Activated CD4-positive, alpha-beta memory T cell treated with anti-CD3 and anti-CD28 coated beads, Interleukin-2, amount 10 ng/mL, durations not matched to agents 7 days and 5 days (primary cell): ENCODE results near the gene RCOR2. TPM values are rescaled to one million over a fixed set of nuclear protein-coding genes. Genes with fewer than 3 reads are reported as not detected.

Source experiments
- CTCF ChIA-PET: fragments of 350-600 bp; sonication (Branson Sonifier 250); formaldehyde crosslinking; loops from one replicate; lab custom pipeline; 2021; ENCODE audit warnings: antibody characterized with exemption, inconsistent platforms; lab: Charles Lee
- POLR2A ChIA-PET: fragments of 350-600 bp; sonication (Branson Sonifier 250); formaldehyde crosslinking; loops from one replicate; lab custom pipeline; 2021; ENCODE audit warnings: antibody characterized with exemption; lab: Charles Lee
- DNase-seq: peaks from one replicate; pipeline ENCODE4 v3.0.0-alpha.2; 2020
- H3K27ac Mint-ChIP-seq: one replicate; pipeline ENCODE4 v1.8.0; 2021; ENCODE audit warnings: mild to moderate bottlenecking, mixed read lengths
- H3K27me3 Mint-ChIP-seq: one replicate; pipeline ENCODE4 v1.8.0; 2021; ENCODE audit warnings: mixed read lengths
- H3K36me3 Mint-ChIP-seq: one replicate; pipeline ENCODE4 v1.8.0; 2021; ENCODE audit warnings: low read depth, mixed read lengths
- H3K4me1 Mint-ChIP-seq: one replicate; pipeline ENCODE4 v1.8.0; 2021; ENCODE audit warnings: mixed read lengths
- H3K4me3 Mint-ChIP-seq: one replicate; pipeline ENCODE4 v1.8.0; 2021; ENCODE audit warnings: mild to moderate bottlenecking, mixed read lengths
- H3K9me3 Mint-ChIP-seq: one replicate; pipeline ENCODE4 v1.8.0; 2021; ENCODE audit warnings: mixed read lengths
- total RNA-seq, 2 experiments: library from RNA; stranded (reverse); gene quantifications; one replicate each; pipeline ENCODE4 v1.2.3, GENCODE V29; 2021

RCOR2 gene
- total RNA-seq, 2 experiments from 2014 or later, result not detected

DNA sequence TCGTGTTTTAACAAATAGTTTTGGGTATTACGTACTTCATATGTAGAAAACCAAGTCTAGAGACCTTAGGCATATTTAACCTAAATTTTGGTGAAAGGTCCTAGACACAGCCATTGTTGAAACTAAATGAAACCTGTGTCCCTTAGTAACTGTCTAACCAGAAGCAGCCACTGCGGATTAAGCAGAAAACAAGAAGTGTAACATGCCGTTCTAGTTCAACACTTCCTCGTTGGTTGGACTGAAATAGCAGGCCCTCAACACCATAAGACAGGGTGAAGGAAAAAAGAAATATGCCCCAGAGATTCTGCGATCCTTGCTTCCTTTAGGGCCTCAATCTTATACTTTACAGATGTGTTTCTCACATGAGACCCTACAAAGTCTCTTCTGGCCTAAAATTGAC, 23.8 kb upstream of the RCOR2 start:
- POLR2A ChIA-PET, result no interaction called here

DNA sequence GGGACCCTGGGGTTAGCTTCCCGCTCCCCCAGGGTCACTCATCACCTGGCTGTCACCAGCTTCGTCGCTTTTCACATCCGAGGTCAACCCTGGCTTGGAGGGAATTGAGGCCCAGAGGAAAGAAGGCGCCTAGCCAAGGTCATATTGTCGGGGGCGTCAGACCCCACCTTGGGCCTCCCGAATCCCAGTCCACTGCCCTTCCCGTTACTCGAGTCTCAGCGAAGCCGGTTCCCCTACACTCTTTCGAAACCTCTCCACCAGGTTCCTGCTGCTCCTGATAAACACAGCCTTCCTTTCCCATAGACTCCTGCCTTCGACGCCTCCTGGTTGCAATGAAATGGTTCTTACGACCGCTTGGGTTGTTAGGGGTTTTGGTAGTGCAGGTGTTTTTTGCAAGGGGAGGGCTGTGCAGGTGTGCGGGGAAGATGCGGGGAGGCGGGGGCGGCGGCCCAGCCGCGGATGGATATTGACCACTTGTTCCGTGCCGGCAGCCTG, 22.5 kb upstream of the RCOR2 start:
- H3K4me1 Mint-ChIP-seq, result peaks cover 34% of the 10 kb centered on the region
- peak overlapping the region; percentile 64 for H3K27ac Mint-ChIP-seq
- no peaks in the 10 kb centered on the region for H3K9me3 Mint-ChIP-seq
- ChIA-PET CTCF (interaction anchor here (3.8 kb wide), 1 partner anchor 103 kb away, joined by 22 read pairs; no protein-coding TSS in a partner anchor), POLR2A (interaction anchor here (0.7 to 1.6 kb wide), 5 partner anchors 17 to 102 kb away, joined by 3 to 6 read pairs (median 3); partner anchors contain the start of genes COX8A and MARK2)
- H3K27me3 Mint-ChIP-seq, result no peaks in the 10 kb centered on the region
- H3K36me3 Mint-ChIP-seq, result peaks cover 3% of the 10 kb centered on the region
- no peak for DNase-seq
- H3K4me3 Mint-ChIP-seq, result peak overlapping the region; percentile 81

More for the DNA sequence above, 23.8 kb upstream of the RCOR2 start:
- no peak for DNase-seq
- Mint-ChIP-seq H3K27me3 (no peaks in the 10 kb centered on the region), H3K4me1 (peaks cover 34% of the 10 kb centered on the region), H3K4me3 (peak overlapping the region; percentile 81), H3K9me3 (no peaks in the 10 kb centered on the region), H3K36me3 (peaks cover 3% of the 10 kb centered on the region), H3K27ac (no peak overlapping the region)
- CTCF ChIA-PET, result no interaction called here

GRCh38 chr11:63938479-63939396, 21.8 kb upstream of the RCOR2 start, which contains the start of gene NAA40:
Gene NAA40, plus strand, starts transcription at chr11:63939002. Its CDS starts 95 bp downstream, at chr11:63939097.
- CTCF ChIA-PET, result interaction anchor here (1.9 to 3.8 kb wide), 2 partner anchors 100 to 102 kb away, joined by 4 to 22 read pairs; partner anchors contain the start of gene MARK2
- H3K27ac Mint-ChIP-seq, result peak within 1 kb of the TSS; percentile 64

DNA sequence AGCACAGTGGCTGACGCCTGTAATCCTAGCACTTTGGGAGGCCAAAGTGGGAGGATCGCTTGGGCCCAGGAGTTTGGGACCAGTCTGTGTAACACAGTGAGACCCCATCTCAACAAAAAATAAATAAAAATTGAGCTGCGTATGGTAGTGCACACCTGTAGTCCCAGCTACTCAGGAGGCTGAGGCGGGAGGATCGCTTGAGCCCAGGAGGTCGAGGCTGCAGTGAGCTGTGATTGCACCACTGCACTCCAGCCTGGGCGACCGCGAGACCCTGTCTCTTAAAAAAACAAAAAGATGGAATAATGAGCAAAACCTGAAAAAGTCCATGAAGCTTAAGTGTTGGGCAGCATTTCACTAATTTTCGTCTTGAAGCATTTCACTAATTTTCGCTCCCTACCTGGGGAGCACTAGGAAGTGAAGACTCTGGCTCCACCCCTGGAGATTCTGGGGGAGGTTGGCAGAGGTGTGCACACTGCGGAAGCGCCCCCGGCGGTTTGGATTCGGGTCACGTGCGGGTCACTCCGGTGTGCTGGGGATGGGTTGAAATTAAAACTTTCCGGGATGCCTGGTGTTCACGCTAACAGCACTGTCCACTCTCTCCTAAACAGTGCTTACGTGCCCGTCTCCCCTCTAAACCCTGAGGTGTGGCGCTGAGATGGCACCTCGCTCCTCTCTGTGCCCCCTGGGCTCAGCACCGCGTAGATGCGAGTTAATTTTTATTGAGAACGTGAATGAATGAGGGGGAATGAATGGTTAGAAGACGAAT, 20.9 kb upstream of the RCOR2 start:
- POLR2A ChIA-PET, result interaction anchor here (0.9 to 1.6 kb wide), 5 partner anchors 15 to 100 kb away, joined by 3 to 6 read pairs (median 3); partner anchors contain the start of gene MARK2
- no peaks in the 10 kb centered on the region for H3K27me3 Mint-ChIP-seq
- peaks cover 27% of the 10 kb centered on the region for H3K4me1 Mint-ChIP-seq
- DNase-seq, result peak; percentile 30
- H3K9me3 Mint-ChIP-seq, result no peaks in the 10 kb centered on the region
- no peaks in the 10 kb centered on the region for H3K36me3 Mint-ChIP-seq
- H3K4me3 Mint-ChIP-seq, result peak overlapping the region; percentile 81
- H3K27ac Mint-ChIP-seq, result peak overlapping the region; percentile 44
- CTCF ChIA-PET, result interaction anchor here (1.9 to 3.8 kb wide), 2 partner anchors 99 to 101 kb away, joined by 4 to 22 read pairs; partner anchors contain the start of gene MARK2

More at GRCh38 chr11:63938479-63939396, 21.8 kb upstream of the RCOR2 start, which contains the start of gene NAA40:
- POLR2A ChIA-PET, result interaction anchor here (0.7 to 1.6 kb wide), 7 partner anchors 16 to 101 kb away, joined by 3 to 6 read pairs (median 3); partner anchors contain the start of genes COX8A and MARK2
- Mint-ChIP-seq H3K4me3 (peak within 1 kb of the TSS; percentile 81), H3K36me3 (no peaks in the 10 kb centered on the region), H3K9me3 (no peaks in the 10 kb centered on the region), H3K4me1 (peaks cover 32% of the 10 kb centered on the region), H3K27me3 (no peaks in the 10 kb centered on the region)
- peak; percentile 94 for DNase-seq

DNA sequence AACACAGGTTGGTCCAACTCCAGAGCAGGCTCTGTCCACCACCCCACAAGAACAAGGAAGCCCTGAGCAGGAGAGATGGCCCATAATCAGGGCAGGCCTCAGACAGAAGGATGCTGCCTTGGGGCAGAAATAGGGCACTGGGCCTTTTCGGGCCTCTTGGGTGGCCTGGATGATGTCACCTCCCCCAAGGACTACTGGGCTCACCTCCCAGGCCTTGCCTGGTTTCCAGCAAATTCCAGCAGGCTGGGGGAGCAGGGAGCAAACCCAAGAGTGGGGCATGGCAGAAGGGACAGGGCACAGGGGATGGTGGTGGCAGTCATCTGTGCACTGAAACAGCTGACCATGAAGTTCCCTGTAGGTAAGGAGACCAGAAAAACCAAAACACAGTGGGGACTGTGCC, 16.5 kb upstream of the RCOR2 start:
- no peak for DNase-seq
- ChIA-PET CTCF (no interaction called here), POLR2A (no interaction called here)
- Mint-ChIP-seq H3K27ac (no peak overlapping the region), H3K4me1 (peaks cover 11% of the 10 kb centered on the region), H3K9me3 (no peaks in the 10 kb centered on the region), H3K27me3 (peaks cover 10% of the 10 kb centered on the region), H3K4me3 (no peak overlapping the region), H3K36me3 (no peaks in the 10 kb centered on the region)

DNA sequence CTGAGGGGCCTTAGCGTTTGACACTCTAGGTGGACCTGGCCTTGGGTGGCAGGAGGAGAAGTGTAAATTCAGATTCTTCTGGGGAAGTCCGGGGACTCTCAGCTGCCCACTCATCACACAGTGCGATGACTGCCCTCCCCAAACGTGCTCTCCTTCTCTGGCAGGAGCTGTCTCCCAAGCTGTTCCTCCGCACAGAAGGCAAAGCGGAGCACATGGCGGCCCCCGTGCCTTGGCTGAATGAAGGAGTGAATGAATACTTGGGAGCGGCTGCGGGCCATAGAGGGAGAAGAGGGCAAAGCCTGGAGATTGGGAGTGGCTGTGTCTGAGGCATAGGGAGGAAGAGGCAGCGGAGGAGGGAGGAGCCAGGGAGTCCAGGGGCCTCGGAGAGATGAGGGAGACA, 14.9 kb upstream of the RCOR2 start:
- Mint-ChIP-seq H3K9me3 (no peaks in the 10 kb centered on the region), H3K27ac (no peak overlapping the region), H3K4me3 (no peak overlapping the region), H3K36me3 (no peaks in the 10 kb centered on the region), H3K4me1 (no peaks in the 10 kb centered on the region), H3K27me3 (peaks cover 21% of the 10 kb centered on the region)
- ChIA-PET CTCF (interaction anchor here (1.0 kb wide), 1 partner anchor 54 kb away, joined by 4 read pairs; no protein-coding TSS in a partner anchor), POLR2A (no interaction called here)
- DNase-seq, result no peak

DNA sequence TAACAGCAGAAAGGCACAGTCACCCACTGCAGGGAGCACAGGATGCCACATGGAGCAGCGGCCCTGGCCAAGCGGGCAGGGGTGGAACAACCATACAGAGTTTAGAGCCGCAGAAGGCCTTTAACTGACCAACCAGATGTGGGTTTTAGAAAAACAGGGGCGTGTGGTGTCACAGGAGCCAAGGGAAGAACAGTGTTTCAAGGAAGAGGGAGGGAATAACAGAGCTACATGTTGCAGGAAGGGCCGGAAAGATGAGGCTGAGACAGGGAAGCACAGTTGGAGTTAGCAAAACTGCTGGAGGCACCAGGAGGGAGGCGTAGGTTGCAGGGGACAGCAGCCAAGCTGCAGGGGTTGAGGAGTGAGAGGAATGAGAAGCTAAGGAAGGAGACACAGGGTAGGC, 14.1 kb upstream of the RCOR2 start:
- H3K36me3 Mint-ChIP-seq, result no peaks in the 10 kb centered on the region
- no peak for DNase-seq
- no peak overlapping the region for H3K27ac Mint-ChIP-seq
- H3K27me3 Mint-ChIP-seq, result peaks cover 21% of the 10 kb centered on the region
- ChIA-PET POLR2A (no interaction called here), CTCF (interaction anchor here (1.0 kb wide), 1 partner anchor 53 kb away, joined by 4 read pairs; no protein-coding TSS in a partner anchor)
- H3K9me3 Mint-ChIP-seq, result no peaks in the 10 kb centered on the region
- no peaks in the 10 kb centered on the region for H3K4me1 Mint-ChIP-seq
- H3K4me3 Mint-ChIP-seq, result no peak overlapping the region

GRCh38 chr11:63929616-63930015, 12.7 kb upstream of the RCOR2 start:
- Mint-ChIP-seq H3K27me3 (peaks cover 24% of the 10 kb centered on the region), H3K27ac (no peak overlapping the region), H3K4me1 (no peaks in the 10 kb centered on the region), H3K4me3 (no peak overlapping the region), H3K9me3 (no peaks in the 10 kb centered on the region), H3K36me3 (no peaks in the 10 kb centered on the region)
- no peak for DNase-seq
- CTCF ChIA-PET, result interaction anchor here (0.7 to 1.2 kb wide), 2 partner anchors 16 to 222 kb away, joined by 3 to 4 read pairs; no protein-coding TSS in a partner anchor
- POLR2A ChIA-PET, result no interaction called here

- H3K36me3 Mint-ChIP-seq, result no peaks in the 10 kb centered on the region
- H3K4me3 Mint-ChIP-seq, result no peak overlapping the region
- no peak overlapping the region for H3K27ac Mint-ChIP-seq
- ChIA-PET POLR2A (no interaction called here), CTCF (interaction anchor here (2.4 kb wide), 1 partner anchor 22 kb away, joined by 7 read pairs; no protein-coding TSS in a partner anchor)
- no peak for DNase-seq
- peaks cover 39% of the 10 kb centered on the region for H3K27me3 Mint-ChIP-seq
- H3K9me3 Mint-ChIP-seq, result no peaks in the 10 kb centered on the region
- H3K4me1 Mint-ChIP-seq, result peaks cover 4% of the 10 kb centered on the region
Observed at GRCh38 chr11:63923319-63923718, 6.4 kb upstream of the RCOR2 start.

DNA sequence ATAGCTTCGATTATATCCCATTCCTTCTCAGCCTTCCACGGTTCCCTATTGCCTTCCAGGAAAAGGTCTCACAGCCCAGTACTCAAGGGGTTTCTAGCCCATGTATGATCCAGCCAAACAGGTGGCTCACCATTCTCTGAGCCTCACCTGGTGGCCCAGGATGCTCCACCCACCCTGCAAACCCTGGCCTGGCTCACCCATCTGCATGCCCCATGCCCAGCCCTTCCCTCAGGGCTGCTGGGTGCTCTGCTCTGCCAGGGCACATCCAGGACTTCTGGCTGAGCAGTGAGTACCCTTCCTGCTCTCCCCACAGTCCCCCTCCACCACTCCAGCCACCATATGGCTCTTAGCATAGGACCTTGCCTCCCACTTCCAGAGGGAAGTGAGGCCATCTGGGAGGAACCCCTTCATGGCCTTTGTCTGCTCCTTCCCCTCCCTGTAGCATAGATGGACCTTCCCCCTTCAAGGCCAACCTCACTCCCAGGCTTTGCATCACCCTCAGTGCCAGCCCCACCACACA, 5.8 kb upstream of the RCOR2 start:
- H3K9me3 Mint-ChIP-seq, result no peaks in the 10 kb centered on the region
- no peaks in the 10 kb centered on the region for H3K36me3 Mint-ChIP-seq
- ChIA-PET CTCF (interaction anchor here (2.4 to 2.5 kb wide), 2 partner anchors 23 to 85 kb away, joined by 7 to 11 read pairs; partner anchors contain the start of gene MARK2), POLR2A (interaction anchor here (1.3 kb wide), 1 partner anchor 16 kb away, joined by 3 read pairs; the partner anchor contains the start of gene NAA40)
- H3K4me3 Mint-ChIP-seq, result no peak overlapping the region
- peaks cover 33% of the 10 kb centered on the region for H3K27me3 Mint-ChIP-seq
- peaks cover 4% of the 10 kb centered on the region for H3K4me1 Mint-ChIP-seq
- H3K27ac Mint-ChIP-seq, result no peak overlapping the region
- DNase-seq, result no peak

DNA sequence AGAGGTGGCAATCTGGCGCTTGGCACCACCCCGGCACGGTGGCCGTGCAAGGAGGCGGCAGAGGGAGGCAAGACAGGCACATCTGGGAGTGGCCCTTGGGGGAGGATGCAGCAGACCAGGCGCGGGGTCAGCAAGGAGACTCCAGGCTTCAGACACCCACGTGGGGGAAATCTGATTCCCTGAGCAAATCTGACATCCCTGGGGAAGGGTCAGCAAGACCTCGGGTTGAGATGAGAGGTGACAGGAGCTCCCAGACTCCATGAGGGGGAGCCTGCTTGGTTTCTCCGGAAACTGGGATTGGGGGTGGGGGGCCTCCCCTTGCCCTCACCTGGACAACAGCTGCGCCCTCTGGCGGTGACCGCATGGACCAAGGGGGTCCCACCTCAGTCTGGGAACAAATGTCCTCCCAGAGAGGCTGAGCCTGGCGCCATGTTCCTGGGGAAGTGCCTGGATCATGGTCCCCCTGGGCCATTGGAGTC, 4.0 kb upstream of the RCOR2 start:
- no peak for DNase-seq
- Mint-ChIP-seq H3K9me3 (no peaks in the 10 kb centered on the region), H3K4me1 (peaks cover 9% of the 10 kb centered on the region), H3K27ac (no peak overlapping the region), H3K36me3 (no peaks in the 10 kb centered on the region), H3K4me3 (no peak overlapping the region), H3K27me3 (peaks cover 36% of the 10 kb centered on the region)
- ChIA-PET POLR2A (no interaction called here), CTCF (interaction anchor here (0.7 to 2.5 kb wide), 2 partner anchors 83 to 281 kb away, joined by 3 to 11 read pairs; partner anchors contain the start of gene MARK2)
